NCI-H146 (cell line): Measurements from ENCODE around the gene DBNDD1.
"Not testable (repeated sequence)": the region's sequence is repeated elsewhere in the genome, so short reads cannot be mapped to it uniquely, and the experiment has no call there.

ENCODE experiments used
- DNase-seq: peaks from one replicate; lab custom pipeline; 2025; lab: John Stamatoyannopoulos, UW

Gene DBNDD1

DNA sequence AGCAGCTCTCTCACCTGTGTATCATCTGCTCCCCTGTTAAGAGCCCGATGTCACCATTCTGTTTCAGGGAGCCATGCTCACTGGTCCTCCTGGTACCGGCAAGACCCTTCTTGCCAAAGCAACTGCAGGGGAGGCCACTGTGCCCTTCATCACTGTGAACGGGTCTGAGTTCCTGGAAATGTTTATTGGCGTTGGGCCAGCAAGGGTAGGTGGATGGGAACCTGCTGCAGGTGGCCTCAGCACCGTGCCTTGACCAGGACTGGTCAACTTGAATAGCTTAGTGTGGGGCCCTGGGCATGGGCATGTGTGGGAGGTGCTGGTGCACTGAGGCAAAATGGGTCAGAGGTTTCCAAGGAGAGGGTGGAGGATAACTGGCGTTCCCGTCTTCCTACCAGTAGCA, 28.5 kb downstream of the DBNDD1 start:
- DNase-seq: no peak

DNA sequence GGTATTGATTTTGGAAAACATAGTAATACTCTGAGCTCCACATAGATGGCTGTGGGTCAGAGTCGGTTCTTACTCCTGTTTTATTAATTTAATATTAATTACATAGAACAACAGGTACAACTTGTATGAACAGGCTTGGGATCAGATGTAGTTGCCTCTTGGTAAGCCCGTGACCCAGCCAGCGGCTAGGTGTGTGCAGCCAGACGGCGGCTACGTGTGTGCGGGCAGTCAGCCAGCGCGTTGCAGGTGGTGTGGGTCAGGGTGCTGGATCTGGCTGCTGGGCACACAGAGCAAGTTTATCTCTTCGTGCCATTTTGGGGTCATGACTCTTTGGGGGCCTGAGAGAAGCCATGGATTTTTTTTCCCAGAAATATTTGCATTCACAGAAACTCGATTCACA, 30.3 kb downstream of the DBNDD1 start:
- no peak for DNase-seq

- DNase-seq: no peak
Measured at GRCh38 chr16:89987169-89987568, 32.1 kb downstream of the DBNDD1 start.

GRCh38 chr16:89986600-89986999, 32.7 kb downstream of the DBNDD1 start:
- DNase-seq: no peak

- no peak for DNase-seq
Measured at GRCh38 chr16:89985219-89985618, 34.0 kb downstream of the DBNDD1 start.

- DNase-seq: no peak
Measured at GRCh38 chr16:89984216-89984615, 35.0 kb downstream of the DBNDD1 start.

GRCh38 chr16:89983536-89983935, 35.7 kb downstream of the DBNDD1 start:
- no peak for DNase-seq

DNA sequence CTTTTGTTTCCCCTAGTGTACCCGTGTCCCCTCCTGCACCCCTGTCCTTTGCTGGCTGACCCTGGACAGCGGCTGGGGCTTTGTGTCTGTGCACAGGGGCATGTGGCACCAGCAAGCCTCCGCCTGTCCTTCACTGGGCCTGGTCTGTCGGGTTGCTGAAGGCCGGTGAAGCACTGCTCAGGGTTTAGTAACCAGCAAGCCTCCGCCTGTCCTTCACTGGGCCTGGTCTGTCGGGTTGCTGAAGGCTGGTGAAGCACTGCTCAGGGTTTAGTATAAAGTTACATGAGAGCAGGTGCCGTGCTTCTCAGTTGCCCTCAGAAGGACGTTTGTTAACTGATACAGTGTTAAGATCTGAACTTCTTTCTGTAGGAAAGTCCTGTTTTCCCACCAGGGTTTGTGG, 36.9 kb downstream of the DBNDD1 start:
- DNase-seq: no peak

GRCh38 chr16:89981414-89981813, 37.8 kb downstream of the DBNDD1 start:
- no peak for DNase-seq

GRCh38 chr16:89974870-89975269, 44.4 kb downstream of the DBNDD1 start:
- DNase-seq: no peak

GRCh38 chr16:89973654-89974335, 45.5 kb downstream of the DBNDD1 start:
- DNase-seq: no peak

- DNase-seq: no peak
Measured at GRCh38 chr16:89973235-89973634, 46.0 kb downstream of the DBNDD1 start.

GRCh38 chr16:89972244-89973234, 46.7 kb downstream of the DBNDD1 start:
- DNase-seq: peak; percentile 85

DNA sequence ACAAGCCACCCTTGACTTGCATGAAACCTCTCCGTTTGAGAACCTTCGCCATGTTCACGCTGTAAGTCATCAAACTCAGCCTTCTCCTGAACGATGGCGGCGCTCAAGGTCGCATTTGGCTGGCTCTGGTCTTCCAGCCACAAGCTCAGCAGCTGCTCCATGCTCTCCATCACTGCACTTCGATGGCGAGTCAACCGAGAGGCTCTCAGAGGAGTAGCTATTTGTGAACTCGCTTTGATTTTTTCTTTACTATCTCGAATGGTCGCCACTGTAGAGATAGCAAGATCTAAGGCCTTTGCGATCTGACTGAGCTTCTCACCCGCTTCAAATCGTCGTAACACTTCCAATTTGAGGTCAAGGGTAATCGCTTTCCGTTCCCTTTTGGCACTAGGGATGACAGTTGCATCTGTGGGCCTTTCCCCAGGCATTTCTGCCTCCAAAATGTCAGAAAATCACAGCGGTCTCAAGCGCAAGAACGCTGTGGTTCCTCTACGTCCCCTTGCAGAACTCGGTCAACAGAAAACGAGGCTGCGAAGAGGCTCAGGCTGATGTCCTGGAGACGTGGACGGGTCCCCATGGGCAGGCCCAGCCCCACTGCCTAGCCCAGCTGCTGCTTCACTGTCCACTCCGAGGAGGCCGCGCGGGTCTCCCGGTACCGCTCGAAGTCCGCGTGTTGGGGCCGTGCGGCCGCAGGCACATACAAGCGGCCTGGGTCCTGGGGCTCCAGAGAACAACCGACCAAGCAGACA, 47.6 kb downstream of the DBNDD1 start:
- DNase-seq: peak; percentile 52

DNA sequence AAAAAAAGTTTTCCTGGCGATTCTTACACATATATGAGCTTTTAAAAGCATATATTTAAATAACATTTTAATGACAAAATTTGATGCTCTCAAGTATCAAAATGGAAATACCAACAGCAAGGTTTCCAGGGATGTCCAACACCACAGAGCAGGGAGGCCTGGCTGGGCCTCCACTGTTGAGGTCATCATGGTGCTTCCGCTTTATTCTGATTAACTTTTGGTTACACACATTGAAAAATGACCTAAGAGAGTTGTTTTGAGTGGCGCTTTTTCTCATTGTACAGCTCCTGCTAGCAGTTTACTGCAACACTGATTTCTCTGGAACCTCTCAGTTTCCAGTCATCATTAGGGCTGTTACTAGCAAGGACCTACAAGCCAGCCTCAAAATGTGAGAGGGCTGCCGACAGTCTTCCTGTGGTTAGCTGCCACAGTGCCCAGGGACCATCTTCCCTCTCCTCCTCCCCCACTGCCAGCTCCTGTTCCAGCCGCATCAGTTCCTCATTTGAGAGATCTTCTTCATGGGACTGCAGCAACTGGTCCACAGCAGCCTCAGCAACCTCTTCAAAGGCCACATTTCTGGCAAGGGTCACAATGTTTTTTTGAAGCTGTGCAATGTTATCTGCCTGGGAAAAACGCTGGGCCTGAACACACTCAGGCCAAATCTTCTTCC, 49.4 kb downstream of the DBNDD1 start:
- DNase-seq: no peak

GRCh38 chr16:89968074-89968473, 51.2 kb downstream of the DBNDD1 start:
- DNase-seq: not testable (repeated sequence)

DNA sequence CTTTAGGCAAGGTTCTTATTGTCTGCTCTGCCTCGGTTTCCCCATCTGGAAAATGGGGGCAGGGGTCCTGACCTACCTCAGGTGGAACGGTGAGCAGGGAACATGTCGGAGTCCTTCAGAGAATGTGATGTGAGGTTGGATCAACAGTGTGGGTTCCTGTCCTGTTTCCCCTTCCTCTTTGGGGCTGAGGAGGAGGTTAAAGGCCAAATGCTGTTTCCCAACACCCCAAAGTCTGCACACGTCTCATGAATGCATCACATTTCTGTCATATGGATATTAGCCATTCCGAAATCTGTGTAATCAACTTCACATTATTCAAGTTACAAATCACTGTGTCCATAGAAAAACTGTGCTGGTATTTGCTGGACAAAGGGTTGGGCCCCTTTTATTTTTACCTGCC, 51.8 kb downstream of the DBNDD1 start:
- not testable (repeated sequence) for DNase-seq

DNA sequence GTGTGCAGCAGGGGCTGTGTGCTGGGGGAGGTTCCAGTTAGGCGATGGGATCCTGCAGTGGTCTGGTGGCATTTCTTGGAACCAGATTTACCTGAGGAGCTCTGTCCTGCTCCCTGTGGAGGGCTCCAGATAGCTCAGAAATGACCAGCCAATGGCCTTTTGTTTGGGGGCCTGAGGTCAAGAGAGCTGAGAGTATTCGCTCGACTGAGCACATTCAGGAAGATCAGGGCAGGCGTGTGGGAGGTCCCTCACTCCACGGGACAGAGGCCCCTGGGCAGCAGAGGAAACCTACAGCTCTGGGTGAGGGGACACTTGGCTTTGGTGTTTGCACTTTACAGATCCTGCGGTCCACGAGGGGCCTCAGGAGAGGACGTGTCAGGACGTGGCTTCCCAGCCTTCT, 52.5 kb downstream of the DBNDD1 start:
- no peak for DNase-seq

DNA sequence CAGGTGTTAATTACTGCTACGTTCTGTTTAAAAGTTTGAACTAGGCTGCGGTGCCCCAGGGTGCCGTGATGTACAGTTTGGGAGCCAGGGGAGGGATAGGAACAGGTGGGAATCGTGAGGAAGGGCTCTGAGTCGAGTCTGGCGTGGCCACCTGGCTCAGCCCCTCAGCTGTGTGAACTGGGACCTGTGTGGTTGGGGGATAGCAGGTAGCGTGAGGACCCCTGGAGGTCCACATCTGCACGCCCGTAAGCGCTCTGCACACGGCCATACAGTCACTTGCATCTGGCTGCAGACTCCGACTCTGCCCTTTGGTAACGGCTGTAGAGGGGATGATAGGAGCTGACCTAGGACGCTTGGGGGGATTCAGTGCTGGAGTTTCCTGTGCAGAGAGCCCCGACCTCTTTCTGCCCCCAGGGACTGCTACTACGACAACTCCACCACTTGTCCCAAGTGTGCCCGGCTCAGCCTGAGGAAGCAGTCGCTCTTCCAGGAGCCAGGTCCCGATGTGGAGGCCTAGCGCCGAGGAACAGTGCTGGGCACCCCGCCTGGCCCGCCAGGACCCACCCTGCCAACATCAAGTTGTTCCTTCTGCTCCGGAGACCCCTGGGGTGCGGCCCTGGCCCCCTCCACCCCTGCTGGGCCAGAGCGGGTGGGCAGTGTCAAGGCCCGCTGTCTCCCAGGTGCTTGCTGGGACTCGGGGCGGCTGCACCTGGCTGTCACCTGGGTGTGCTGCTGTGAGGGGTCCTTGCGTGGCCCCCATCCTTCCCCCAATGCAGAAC, 53.6 kb downstream of the DBNDD1 start:
- DNase-seq: no peak

DNA sequence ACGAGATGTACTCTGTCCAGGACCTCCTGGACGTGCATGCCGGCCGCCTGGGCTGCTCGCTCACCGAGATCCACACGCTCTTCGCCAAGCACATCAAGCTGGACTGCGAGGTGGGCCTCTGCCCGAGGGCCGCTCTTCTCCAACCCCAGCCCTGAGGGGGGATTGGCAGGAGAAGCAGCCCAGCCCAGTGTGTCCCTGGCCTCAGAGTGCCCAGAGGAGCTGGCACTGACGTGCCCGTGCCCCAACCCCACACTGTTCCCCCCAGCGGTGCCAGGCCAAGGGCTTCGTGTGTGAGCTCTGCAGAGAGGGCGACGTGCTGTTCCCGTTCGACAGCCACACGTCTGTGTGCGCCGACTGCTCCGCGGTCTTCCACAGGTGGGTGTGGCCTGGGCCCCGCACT, 55.1 kb downstream of the DBNDD1 start:
- DNase-seq: no peak
